BLaER1 treated with 17β-estradiol and CSF1 and Interleukin-3, amounts not matched to agents 10 nM and 100 nM (cell line): ENCODE results near the gene ASB2.

ENCODE experiments used
- H3K27ac ChIP-seq, 11 experiments: shearing (Covaris generic); formaldehyde crosslinking; 2 replicates each; pipeline ENCODE4 v1.8.1; 2022
- H3K27me3 ChIP-seq, 11 experiments: shearing (Covaris generic); formaldehyde crosslinking; 2 replicates each; pipeline ENCODE4 v1.8.1; 2022
- H3K36me3 ChIP-seq, 11 experiments: shearing (Covaris generic); formaldehyde crosslinking; 2 replicates each; pipeline ENCODE4 v1.8.1; 2022
- H3K4me1 ChIP-seq, 10 experiments: shearing (Covaris generic); formaldehyde crosslinking; 2 replicates each; pipeline ENCODE4 v1.8.1; 2022
- H3K4me2 ChIP-seq, 11 experiments: shearing (Covaris generic); formaldehyde crosslinking; 2 replicates each; pipeline ENCODE4 v1.8.1; 2022
- H3K4me3 ChIP-seq, 10 experiments: shearing (Covaris generic); formaldehyde crosslinking; 2 replicates each; pipeline ENCODE4 v1.8.1; 2022
- H3K9ac ChIP-seq, 11 experiments: shearing (Covaris generic); formaldehyde crosslinking; 2 replicates each; pipeline ENCODE4 v1.8.1; 2022
- H3K9me3 ChIP-seq, 11 experiments: shearing (Covaris generic); formaldehyde crosslinking; replicated peaks in 1 of 11; 2 replicates each; pipeline ENCODE4 v1.8.1; 2022
- H4K20me1 ChIP-seq, 11 experiments: shearing (Covaris generic); formaldehyde crosslinking; 2 replicates each; pipeline ENCODE4 v1.8.1; 2022
- Cebpa-rat ChIP-seq, 11 experiments: shearing (Covaris generic); IDR thresholded peaks; 2 replicates each; pipeline ENCODE4 v1.8.1; 2022

The ASB2 gene

GRCh38 chr14:94005324-94006073, 29.1 kb upstream of the ASB2 start:
- H3K4me1 ChIP-seq = peaks cover 7 to 24% (median 20%) of the 10 kb centered on the region in 10 experiments; a peak in 16 of 20 replicates
- H3K27ac ChIP-seq = no peak overlapping the region
- no peaks in the 10 kb centered on the region for H3K9me3 ChIP-seq
- no peak for TF ChIP-seq Cebpa-rat (IDR thresholded peaks at IDR 0.05)
- no peak overlapping the region for H3K4me3 ChIP-seq
- H3K4me2 ChIP-seq = no peak overlapping the region
- no peaks in the 10 kb centered on the region for H3K27me3 ChIP-seq
- no peaks in the 10 kb centered on the region; a peak in 2 of 22 replicates for H4K20me1 ChIP-seq
- H3K36me3 ChIP-seq = no peaks in the 10 kb centered on the region
- no peak overlapping the region for H3K9ac ChIP-seq

- Histone ChIP-seq H3K27me3 (no peaks in the 10 kb centered on the region), H3K36me3 (no peaks in the 10 kb centered on the region), H4K20me1 (no peaks in the 10 kb centered on the region; a peak in 3 of 22 replicates), H3K4me2 (no peak overlapping the region), H3K4me1 (peaks cover 0 to 9% (median 6%) of the 10 kb centered on the region in 10 experiments; a peak in 13 of 20 replicates), H3K27ac (no peak overlapping the region), H3K9ac (no peak overlapping the region), H3K9me3 (no peaks in the 10 kb centered on the region), H3K4me3 (no peak overlapping the region)
- no peak for TF ChIP-seq Cebpa-rat (IDR thresholded peaks at IDR 0.05)
These were observed 27.6 kb upstream of the ASB2 start for GRCh38 chr14:94004015-94004414.

GRCh38 chr14:94003397-94003796, 27.0 kb upstream of the ASB2 start:
- Histone ChIP-seq H3K9me3 (no peaks in the 10 kb centered on the region), H3K4me3 (no peak overlapping the region), H3K36me3 (no peaks in the 10 kb centered on the region), H3K27me3 (no peaks in the 10 kb centered on the region), H4K20me1 (no peaks in the 10 kb centered on the region; a peak in 3 of 22 replicates), H3K4me2 (no peak overlapping the region), H3K9ac (no peak overlapping the region), H3K27ac (no peak overlapping the region), H3K4me1 (peaks cover 0 to 11% (median 7%) of the 10 kb centered on the region in 10 experiments; a peak in 11 of 20 replicates)
- TF ChIP-seq Cebpa-rat (IDR thresholded peaks at IDR 0.05) = no peak

- no peaks in the 10 kb centered on the region for H3K9me3 ChIP-seq
- no peaks in the 10 kb centered on the region for H3K36me3 ChIP-seq
- no peak for TF ChIP-seq Cebpa-rat (IDR thresholded peaks at IDR 0.05)
- no peaks in the 10 kb centered on the region; a peak in 3 of 22 replicates for H4K20me1 ChIP-seq
- H3K4me3 ChIP-seq = no peak overlapping the region
- no peak overlapping the region for H3K27ac ChIP-seq
- H3K9ac ChIP-seq = peak overlapping the region in 1 of 11 experiments; percentile 14; a peak in 1 of 22 replicates
- H3K4me2 ChIP-seq = peak overlapping the region; percentile 7 to 67 (median 33); a peak in 17 of 22 replicates
- H3K4me1 ChIP-seq = peaks cover 0 to 14% (median 7%) of the 10 kb centered on the region in 10 experiments; a peak in 11 of 20 replicates
- no peaks in the 10 kb centered on the region for H3K27me3 ChIP-seq
These were observed 25.4 kb upstream of the ASB2 start for GRCh38 chr14:94001501-94002396.

- TF ChIP-seq Cebpa-rat (IDR thresholded peaks at IDR 0.05) = no peak
- Histone ChIP-seq H3K27me3 (peaks cover 0 to 3% (median under 1%) of the 10 kb centered on the region in 11 experiments; a peak in 8 of 22 replicates), H3K9ac (peak overlapping the region in 1 of 11 experiments; percentile 14; a peak in 1 of 22 replicates), H3K27ac (no peak overlapping the region), H3K4me2 (peak overlapping the region in 10 of 11 experiments; percentile 7 to 49 (median 28); a peak in 13 of 22 replicates), H3K36me3 (no peaks in the 10 kb centered on the region), H3K4me3 (no peak overlapping the region), H3K9me3 (no peaks in the 10 kb centered on the region), H3K4me1 (peaks cover 0 to 16% (median 8%) of the 10 kb centered on the region in 10 experiments; a peak in 11 of 20 replicates), H4K20me1 (no peaks in the 10 kb centered on the region; a peak in 3 of 22 replicates)
These were observed 24.6 kb upstream of the ASB2 start for GRCh38 chr14:94001016-94001415.

GRCh38 chr14:94000267-94000666, 23.9 kb upstream of the ASB2 start:
- no peak overlapping the region for H3K9ac ChIP-seq
- peaks cover 0 to 16% (median 8%) of the 10 kb centered on the region in 10 experiments; a peak in 11 of 20 replicates for H3K4me1 ChIP-seq
- no peak overlapping the region for H3K4me3 ChIP-seq
- H3K27ac ChIP-seq = no peak overlapping the region
- H3K36me3 ChIP-seq = no peaks in the 10 kb centered on the region
- H3K27me3 ChIP-seq = peaks cover 0 to 10% (median 6%) of the 10 kb centered on the region in 11 experiments; a peak in 13 of 22 replicates
- TF ChIP-seq Cebpa-rat (IDR thresholded peaks at IDR 0.05) = no peak
- no peak overlapping the region for H3K4me2 ChIP-seq
- H4K20me1 ChIP-seq = no peaks in the 10 kb centered on the region; a peak in 3 of 22 replicates
- no peaks in the 10 kb centered on the region for H3K9me3 ChIP-seq

- TF ChIP-seq Cebpa-rat (IDR thresholded peaks at IDR 0.05) = no peak
- no peak overlapping the region for H3K9ac ChIP-seq
These were observed 23.2 kb upstream of the ASB2 start for GRCh38 chr14:93999573-93999972.

GRCh38 chr14:93998871-93999403, 22.6 kb upstream of the ASB2 start:
- Histone ChIP-seq H4K20me1 (no peaks in the 10 kb centered on the region; a peak in 2 of 22 replicates), H3K4me3 (no peak overlapping the region), H3K36me3 (no peaks in the 10 kb centered on the region), H3K4me1 (peaks cover 0 to 16% (median 8%) of the 10 kb centered on the region in 10 experiments; a peak in 11 of 20 replicates), H3K27ac (no peak overlapping the region), H3K27me3 (peaks cover 0 to 12% (median 6%) of the 10 kb centered on the region in 11 experiments; a peak in 13 of 22 replicates), H3K9me3 (no peaks in the 10 kb centered on the region), H3K9ac (no peak overlapping the region), H3K4me2 (peak overlapping the region in 2 of 11 experiments; percentile 1 to 22; a peak in 2 of 22 replicates)
- no peak for TF ChIP-seq Cebpa-rat (IDR thresholded peaks at IDR 0.05)

More at GRCh38 chr14:93999573-93999972, 23.2 kb upstream of the ASB2 start:
- H3K4me2 ChIP-seq = no peak overlapping the region
- H3K27me3 ChIP-seq = peaks cover 0 to 12% (median 6%) of the 10 kb centered on the region in 11 experiments; a peak in 13 of 22 replicates
- no peaks in the 10 kb centered on the region for H3K36me3 ChIP-seq
- no peak overlapping the region for H3K27ac ChIP-seq
- H3K4me3 ChIP-seq = no peak overlapping the region
- peaks cover 0 to 16% (median 8%) of the 10 kb centered on the region in 10 experiments; a peak in 11 of 20 replicates for H3K4me1 ChIP-seq
- H3K9me3 ChIP-seq = no peaks in the 10 kb centered on the region
- H4K20me1 ChIP-seq = no peaks in the 10 kb centered on the region; a peak in 3 of 22 replicates
